H4 (cell line): ENCODE data around the gene MYB. TPM values are rescaled to one million over a fixed set of nuclear protein-coding genes. Genes with fewer than 3 reads are reported as not detected.
"Not testable (repeated sequence)": the region's sequence is repeated elsewhere in the genome, so short reads cannot be mapped to it uniquely, and the experiment has no call there.

ENCODE experiments used
- DNase-seq: peaks from one replicate; pipeline ENCODE4 v3.0.0-alpha.2; 2015; ENCODE audit warnings: low spot score
- total RNA-seq: library from RNA; depleted of rRNA; stranded (reverse); fragments of >200 nt; shearing (Covaris generic); gene quantifications from 2 replicates; pipeline ENCODE4 v1.2.3, GENCODE V29; 2014; rRNA removed

Gene MYB
- total RNA-seq: 0.39 and 1.1 TPM in 2 replicates

GRCh38 chr6:135180542-135181332 lies at the start of gene MYB:
MYB (plus strand) TSS chr6:135181308; CDS start chr6:135181514, 206 bp downstream.
- peak; percentile 10 for DNase-seq

- no peak for DNase-seq
These were observed 48.3 kb upstream of the MYB start for GRCh38 chr6:135132776-135133175.

DNA sequence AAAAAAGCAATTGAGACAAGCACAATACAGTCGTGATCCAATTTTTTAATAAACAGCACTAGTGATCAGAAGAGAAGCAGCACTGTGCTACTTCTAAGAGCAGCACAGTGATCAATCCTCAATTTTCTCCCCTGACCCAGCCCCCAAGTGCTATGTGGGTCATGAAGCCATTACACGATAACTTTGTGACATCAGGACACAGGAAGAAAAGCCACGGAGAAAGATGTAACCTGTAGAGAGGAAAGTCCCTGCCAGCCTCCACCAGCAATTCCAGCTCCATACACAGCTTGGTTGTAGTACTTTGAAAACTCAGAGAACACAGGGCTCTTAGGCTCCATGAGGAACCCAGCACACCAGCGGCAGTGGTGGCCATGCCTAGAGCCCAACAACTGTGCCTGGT lies 45.3 kb upstream of the MYB start:
- DNase-seq: no peak

DNA sequence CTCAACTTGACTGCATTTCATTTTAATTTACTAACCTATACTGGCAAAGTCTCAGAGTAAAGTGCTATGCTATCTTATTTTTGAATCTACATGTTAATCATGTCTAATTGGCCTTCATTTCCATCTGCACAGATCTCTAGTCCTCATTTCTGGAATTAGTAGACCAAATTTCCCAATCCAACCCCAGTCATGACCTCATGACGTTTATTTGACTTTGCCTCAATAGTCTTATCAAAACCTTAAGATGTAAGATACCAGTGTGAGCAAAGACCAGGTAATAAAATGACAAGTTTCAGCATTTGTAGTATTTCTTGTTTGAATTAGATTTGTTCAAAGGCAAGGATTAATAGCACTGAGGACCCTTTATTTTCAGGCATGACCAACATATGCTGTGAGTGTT lies 43.3 kb upstream of the MYB start:
- no peak for DNase-seq

- no peak for DNase-seq
These were observed 39.9 kb upstream of the MYB start for GRCh38 chr6:135141182-135141581.

- DNase-seq: no peak
These were observed 39.4 kb upstream of the MYB start for GRCh38 chr6:135141728-135142127.

- not testable (repeated sequence) for DNase-seq
These were observed 38.9 kb upstream of the MYB start for GRCh38 chr6:135142232-135142631.

DNA sequence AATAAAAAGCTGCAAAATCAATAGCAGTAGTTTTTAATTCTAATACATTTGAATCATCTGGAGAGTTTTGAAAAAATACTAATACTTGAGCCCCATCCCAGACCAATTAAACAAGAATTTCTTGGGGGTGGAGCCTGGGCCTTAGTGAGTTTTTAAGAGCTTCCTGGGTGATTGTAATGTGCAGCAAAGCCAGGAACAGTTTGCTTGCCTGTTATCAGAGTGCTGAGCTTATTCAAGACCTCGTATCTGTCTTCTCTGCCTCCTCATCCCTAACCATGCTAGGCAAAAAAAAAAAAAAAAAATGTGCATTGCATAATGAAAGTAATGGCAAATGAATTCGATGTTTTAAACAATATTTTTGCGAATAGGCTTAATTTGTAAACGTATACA lies 36.4 kb upstream of the MYB start:
- no peak for DNase-seq

GRCh38 chr6:135145063-135145800 lies 35.9 kb upstream of the MYB start:
- DNase-seq: peak; percentile 14

DNA sequence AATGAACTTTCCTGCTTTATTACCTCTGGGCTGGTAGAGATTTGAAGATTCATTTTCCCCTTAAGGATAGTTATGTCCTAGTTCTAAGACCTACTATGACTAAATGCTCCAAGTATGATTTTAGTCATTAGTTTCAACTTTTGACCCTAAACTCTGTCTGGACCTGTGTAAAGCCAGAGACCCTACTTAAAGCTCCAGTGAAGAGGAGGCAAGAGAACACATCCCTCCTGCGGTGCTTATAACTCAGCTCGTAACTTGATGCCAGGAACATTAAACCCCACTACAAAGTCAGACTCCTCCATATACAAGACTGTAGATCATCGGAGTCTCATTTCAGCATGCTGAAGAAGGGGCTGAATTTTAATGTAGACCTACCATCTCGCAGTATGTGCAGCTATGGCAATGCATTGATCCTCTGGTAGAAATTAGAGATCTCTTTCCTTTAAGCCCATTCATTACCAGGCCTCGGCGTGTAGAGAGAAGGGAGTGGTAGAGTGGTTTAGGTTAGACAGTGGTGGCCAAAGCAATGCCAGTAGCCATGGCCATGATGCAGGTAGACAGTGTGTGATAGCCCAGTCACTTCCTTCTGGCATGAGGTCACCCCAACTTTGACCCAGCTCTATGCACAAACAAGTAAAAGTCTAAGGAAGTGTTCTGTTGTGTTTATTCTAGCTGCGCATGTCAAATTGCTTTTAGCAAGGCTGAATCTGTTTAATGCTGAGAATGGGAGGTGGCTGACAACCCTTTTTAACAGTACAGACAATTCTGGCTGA lies 34.8 kb upstream of the MYB start:
- no peak for DNase-seq

- no peak for DNase-seq
These were observed 33.2 kb upstream of the MYB start for GRCh38 chr6:135147637-135148592.

DNA sequence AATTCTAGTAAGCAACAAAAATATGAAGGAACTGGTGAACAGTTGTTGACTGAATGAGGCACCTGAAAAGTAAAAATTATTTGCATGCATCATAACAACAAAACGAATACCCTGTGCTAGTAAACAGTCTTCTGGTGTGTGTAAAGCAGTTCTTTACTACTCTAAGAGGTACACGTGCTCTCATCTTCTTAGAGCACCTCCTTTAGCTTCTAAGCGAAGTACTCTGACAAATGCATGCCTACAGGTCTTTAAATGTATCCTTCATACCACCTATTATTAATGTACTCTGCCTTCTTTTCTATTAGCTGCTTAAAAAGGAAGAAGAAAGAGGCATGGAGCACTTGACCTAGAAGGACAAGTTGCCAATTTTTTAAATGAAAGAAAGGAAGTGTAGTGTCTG lies 32.2 kb upstream of the MYB start:
- no peak for DNase-seq

- DNase-seq: no peak
These were observed 31.7 kb upstream of the MYB start for GRCh38 chr6:135149376-135149775.

GRCh38 chr6:135150481-135150880 lies 30.6 kb upstream of the MYB start:
- DNase-seq: not testable (repeated sequence)

GRCh38 chr6:135154125-135154524 lies 27.0 kb upstream of the MYB start:
- DNase-seq: not testable (repeated sequence)

DNA sequence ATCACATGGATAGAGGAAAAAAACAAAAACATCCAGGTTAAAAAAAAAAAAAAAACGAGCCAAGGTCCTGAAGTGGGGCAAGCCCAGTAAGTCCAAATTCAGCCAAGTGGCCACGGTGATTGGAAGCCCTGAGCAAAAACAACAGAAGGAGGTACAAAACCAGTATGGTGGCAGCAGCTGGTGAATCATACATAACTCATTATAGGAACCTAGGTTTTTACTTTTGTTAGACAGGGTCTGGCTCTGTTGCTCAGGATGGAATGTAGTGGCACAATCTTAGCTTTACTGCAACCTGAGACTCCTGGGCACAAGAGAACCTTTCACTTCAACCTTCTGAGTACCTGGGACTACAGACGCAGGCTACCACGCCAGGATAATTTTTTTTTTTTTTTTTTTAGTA lies 22.7 kb upstream of the MYB start:
- no peak for DNase-seq

- no peak for DNase-seq
These were observed 21.6 kb upstream of the MYB start for GRCh38 chr6:135159531-135159930.

- no peak for DNase-seq
These were observed 19.4 kb upstream of the MYB start for GRCh38 chr6:135161411-135162395.

DNA sequence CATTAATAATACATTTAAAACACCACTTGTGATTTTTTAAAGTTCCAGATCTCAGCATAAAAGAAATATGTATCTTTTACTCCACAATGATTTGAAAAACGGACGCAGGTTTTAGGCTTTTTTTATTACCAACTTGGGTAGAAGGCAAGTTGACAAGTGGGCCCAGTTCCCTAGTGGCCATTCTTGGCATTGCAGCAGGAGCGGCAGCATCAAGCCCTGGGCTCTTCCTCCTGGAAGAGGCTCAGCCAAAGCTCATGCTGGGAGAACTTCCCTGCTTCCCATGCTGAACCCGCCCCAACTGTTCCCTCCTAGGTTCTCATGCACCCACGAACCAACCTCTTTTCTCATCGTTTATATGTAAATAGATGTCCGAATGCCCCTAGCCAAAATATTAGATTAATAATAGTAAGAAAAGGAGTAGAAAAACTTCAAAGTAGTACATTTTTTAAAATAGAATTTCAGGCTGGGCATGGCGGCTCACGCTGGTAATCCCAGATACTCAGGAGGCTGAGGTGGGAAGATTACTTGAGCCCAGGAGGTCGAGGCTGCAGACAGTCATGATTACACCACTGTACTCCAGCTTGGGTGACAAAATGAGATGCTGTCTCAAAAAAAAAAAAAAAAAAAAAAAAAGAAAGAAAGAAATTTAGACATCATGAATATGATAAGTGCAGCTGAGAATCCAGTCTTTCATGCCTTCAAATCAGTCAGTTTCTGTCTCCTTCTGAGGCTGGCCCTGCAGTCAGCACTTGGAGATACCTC lies 18.2 kb upstream of the MYB start:
- peak; percentile 28 for DNase-seq
